ENCODE results near the gene TMEM121B.
A peak's percentile ranks its signal among the peaks of the same experiment; 100 is the strongest.
"Not testable (repeated sequence)": the region's sequence is repeated elsewhere in the genome, so short reads cannot be mapped to it uniquely, and the experiment has no call there.

TMEM121B gene

GRCh38 chr22:17121233-17122195 is at the start of gene TMEM121B:
Gene TMEM121B (minus strand): TSS chr22:17121360. CDS start chr22:17121127, 233 bp downstream.
- DNase-seq = peak; percentile 18

GRCh38 chr22:17167486-17167885 is 46.3 kb upstream of the TMEM121B start:
- DNase-seq = no peak

GRCh38 chr22:17164392-17165024 is 43.3 kb upstream of the TMEM121B start:
- DNase-seq = no peak

GRCh38 chr22:17162731-17163130 is 41.6 kb upstream of the TMEM121B start:
- DNase-seq = no peak

- no peak for DNase-seq
These were observed 40.8 kb upstream of the TMEM121B start for GRCh38 chr22:17161991-17162390.

GRCh38 chr22:17159504-17159951 is 38.4 kb upstream of the TMEM121B start:
- DNase-seq = peak; percentile 20

GRCh38 chr22:17158568-17159503 is 37.7 kb upstream of the TMEM121B start, which contains the start of gene HDHD5:
Gene HDHD5 (minus strand): TSS chr22:17159277. CDS start chr22:17159251, 26 bp downstream.
- peak; percentile 90 for DNase-seq

- DNase-seq = no peak
These were observed 37.0 kb upstream of the TMEM121B start for GRCh38 chr22:17158176-17158567.

- no peak for DNase-seq
These were observed 36.6 kb upstream of the TMEM121B start for GRCh38 chr22:17157714-17158113.

- no peak for DNase-seq
These were observed 34.8 kb upstream of the TMEM121B start for GRCh38 chr22:17155941-17156340.

GRCh38 chr22:17152971-17153370 is 31.8 kb upstream of the TMEM121B start:
- no peak for DNase-seq

GRCh38 chr22:17152340-17152739 is 31.2 kb upstream of the TMEM121B start:
- DNase-seq = no peak

- no peak for DNase-seq
These were observed 28.1 kb upstream of the TMEM121B start for GRCh38 chr22:17149076-17149815.

GRCh38 chr22:17147458-17147857 is 26.3 kb upstream of the TMEM121B start:
- not testable (repeated sequence) for DNase-seq

- no peak for DNase-seq
These were observed 24.0 kb upstream of the TMEM121B start for GRCh38 chr22:17145021-17145680.

GRCh38 chr22:17143826-17144225 is 22.7 kb upstream of the TMEM121B start:
- DNase-seq = no peak

- DNase-seq = no peak
These were observed 21.9 kb upstream of the TMEM121B start for GRCh38 chr22:17143101-17143500.

GRCh38 chr22:17140826-17141766 is 19.9 kb upstream of the TMEM121B start:
- no peak for DNase-seq

GRCh38 chr22:17140022-17140421 is 18.9 kb upstream of the TMEM121B start:
- DNase-seq = no peak

- DNase-seq = no peak
These were observed 17.4 kb upstream of the TMEM121B start for GRCh38 chr22:17138513-17138912.
